B cell (primary cell): Measurements from ENCODE around the gene OR1K1. TPM values are rescaled to one million over a fixed set of nuclear protein-coding genes. Genes with fewer than 3 reads are reported as not detected.

Experiments used
- ATAC-seq: fragments of 200-7000 bp; cut with Tn5 transposase; one replicate; pipeline ENCODE4 v1.10.0; 2021; ENCODE audit warnings: low read depth, mild to moderate bottlenecking, moderate number of reproducible peaks, moderate library complexity
- CTCF ChIA-PET: fragments of 350-600 bp; sonication (Branson Sonifier 250); formaldehyde crosslinking; loops from one replicate; lab custom pipeline; 2021; ENCODE audit warnings: antibody characterized with exemption, inconsistent platforms; lab: Charles Lee
- POLR2A ChIA-PET: fragments of 350-600 bp; sonication (Branson Sonifier 250); formaldehyde crosslinking; loops from one replicate; lab custom pipeline; 2021; ENCODE audit warnings: antibody characterized with exemption; lab: Charles Lee
- DNase-seq: peaks from one replicate; pipeline ENCODE4 v3.0.0; 2013
- H2AFZ ChIP-seq: 2 replicates; pipeline ENCODE4 v1.6.1; 2012; ENCODE audit warnings: mild to moderate bottlenecking, low read depth, low read length; ENCODE audit not compliant: insufficient read depth, poor library complexity, severe bottlenecking
- H3K27ac ChIP-seq, 2 donors: 1 replicate in 1 of 2; 2 replicates in 1 of 2; pipeline ENCODE4 v1.5.1; 2012 to 2013; ENCODE audit warnings: low read length in 2 of 2, mild to moderate bottlenecking in 2 of 2, moderate library complexity in 1 of 2
- H3K27me3 ChIP-seq, 4 experiments: fragments of 200-600 bp in 1 of 4; sonication (generic) in 1 of 4; replicated peaks in 1 of 4; 1 replicate in 2 of 4; 2 replicates in 2 of 4; pipeline versions ENCODE4 v1.6.1 to v1.7.0; 2013 to 2016; ENCODE audit warnings: low read length in 3 of 4, mild to moderate bottlenecking in 2 of 4, mixed read lengths in 1 of 4, moderate library complexity in 1 of 4; ENCODE audit not compliant: insufficient read depth in 4 of 4, control insufficient read depth in 3 of 4; ENCODE audit errors: control extremely low read depth in 1 of 4
- H3K36me3 ChIP-seq, 2 experiments: replicated peaks in 1 of 2; 1 replicate in 1 of 2; 2 replicates in 1 of 2; pipeline versions ENCODE4 v1.6.1 to v1.7.1; 2013; ENCODE audit warnings: low read length in 1 of 2; ENCODE audit not compliant: insufficient read depth in 2 of 2, control insufficient read depth in 1 of 2; ENCODE audit errors: control extremely low read depth in 1 of 2, extremely low read depth in 1 of 2
- H3K4me1 ChIP-seq, 2 donors: fragments of 200-600 bp in 1 of 2; sonication (generic) in 1 of 2; 1 replicate in 1 of 2; 2 replicates in 1 of 2; pipeline versions ENCODE4 v1.5.1 to v1.6.1; 2013 to 2017; ENCODE audit warnings: low read length in 2 of 2; ENCODE audit not compliant: control insufficient read depth in 2 of 2, insufficient read depth in 2 of 2
- H3K4me2 ChIP-seq: replicated peaks from 2 replicates; pipeline ENCODE3; 2012; ENCODE audit warnings: mild to moderate bottlenecking, low read depth, low read length; ENCODE audit not compliant: poor library complexity, severe bottlenecking
- H3K4me3 ChIP-seq, 5 experiments: fragments of 200-600 bp in 1 of 5; sonication (generic) in 1 of 5; 1 replicate in 3 of 5; 2 replicates in 2 of 5; pipeline versions ENCODE4 v1.5.1 to v1.7.0; 2011 to 2016; ENCODE audit warnings: low read length in 4 of 5, mild to moderate bottlenecking in 4 of 5, low read depth in 2 of 5, control low read depth in 1 of 5, moderate library complexity in 1 of 5; ENCODE audit not compliant: insufficient read depth in 1 of 5; ENCODE audit errors: control extremely low read depth in 1 of 5, extremely low read depth in 1 of 5
- H3K79me2 ChIP-seq: fragments of 200-600 bp; sonication (generic); one replicate; pipeline ENCODE4 v1.6.0; 2016; ENCODE audit warnings: low read length; ENCODE audit not compliant: control insufficient read depth, insufficient read depth
- H3K9ac ChIP-seq: fragments of 200-600 bp; sonication (generic); 2 replicates; pipeline ENCODE4 v1.6.1; 2017; ENCODE audit warnings: mild to moderate bottlenecking, low read length, moderate library complexity
- H3K9me3 ChIP-seq, 3 donors: one replicate each; pipeline versions ENCODE4 v1.6.1 to v1.7.1; 2013; ENCODE audit warnings: low read length in 2 of 3; ENCODE audit not compliant: control insufficient read depth in 2 of 3, insufficient read depth in 1 of 3; ENCODE audit errors: control extremely low read depth in 1 of 3
- H4K20me1 ChIP-seq: 2 replicates; pipeline ENCODE4 v1.6.0; 2012; ENCODE audit warnings: mild to moderate bottlenecking, low read length; ENCODE audit not compliant: insufficient read depth, control insufficient read depth, poor library complexity, severe bottlenecking
- H3K27ac Mint-ChIP-seq: one replicate; pipeline ENCODE4 v1.8.0; 2021; ENCODE audit warnings: mixed read lengths
- H3K27me3 Mint-ChIP-seq: one replicate; pipeline ENCODE4 v1.8.0; 2021; ENCODE audit warnings: mixed read lengths
- H3K4me1 Mint-ChIP-seq: one replicate; pipeline ENCODE4 v1.8.0; 2021; ENCODE audit warnings: mixed read lengths
- H3K4me3 Mint-ChIP-seq: one replicate; pipeline ENCODE4 v1.8.0; 2021; ENCODE audit warnings: mixed read lengths
- H3K9me3 Mint-ChIP-seq: one replicate; pipeline ENCODE4 v1.8.0; 2022; ENCODE audit warnings: mixed read lengths; ENCODE audit not compliant: insufficient read depth
- CTCF ChIP-seq: fragments of 200-600 bp; IDR thresholded peaks from one replicate; pipeline ENCODE4 v1.8.0; 2022; ENCODE audit warnings: antibody characterized with exemption, mild to moderate bottlenecking
- EZH2 ChIP-seq: IDR thresholded peaks from 2 replicates; pipeline ENCODE4 v1.6.1; 2012; ENCODE audit warnings: borderline replicate concordance, low read depth, mild to moderate bottlenecking, moderate library complexity, low read length; ENCODE audit not compliant: insufficient read depth, poor library complexity, severe bottlenecking
- WGBS: methylation state at CpG from one replicate; pipeline ENCODE4 v1.1.5; 2013; ENCODE audit warnings: missing lambda C conversion rate; ENCODE audit not compliant: insufficient coverage; 5-methylcytosine and 5-hydroxymethylcytosine counted together
- intact Hi-C: fragments of 100-400 bp; cut with micrococcal nuclease; formaldehyde crosslinking; loops from one replicate; pipeline ENCODE4 v1.10.0; 2022
- polyA plus RNA-seq: library from polyadenylated mRNA; depleted of rRNA; stranded (reverse); fragments of >200 nt; gene quantifications from 2 replicates; pipeline ENCODE4 v1.2.3, GENCODE V29; 2012
- total RNA-seq, 2 donors: library from RNA; stranded (reverse); fragments of 120-200 nt in 1 of 2; gene quantifications; 1 replicate in 1 of 2; 2 replicates in 1 of 2; pipeline versions ENCODE4 v1.2.3 to v1.2.4, GENCODE V29; 2013 to 2022

Gene OR1K1
- total and polyA plus RNA-seq, 2 donors (not counting 1 experiment from before 2014, with no cell fraction given) = not detected

- H3K27ac Mint-ChIP-seq = no peak overlapping the region
- H3K9me3 ChIP-seq = no peaks in the 10 kb centered on the region
- no peaks in the 10 kb centered on the region for H4K20me1 ChIP-seq
- no peak overlapping the region for H3K9ac ChIP-seq
- no peak overlapping the region for H3K27ac ChIP-seq
- no peaks in the 10 kb centered on the region for H3K4me1 Mint-ChIP-seq
- intact Hi-C loops = no loop called here
- ChIA-PET POLR2A (no interaction called here), CTCF (no interaction called here)
- TF ChIP-seq CTCF (no peak), EZH2 (no peak)
- H2AFZ ChIP-seq = no peak overlapping the region
- H3K36me3 ChIP-seq = no peaks in the 10 kb centered on the region
- peaks cover 9% of the 10 kb centered on the region for H3K9me3 Mint-ChIP-seq
- H3K4me3 ChIP-seq = no peak overlapping the region
- H3K4me1 ChIP-seq = no peaks in the 10 kb centered on the region
- ATAC-seq (no peak), DNase-seq (no peak)
- H3K27me3 ChIP-seq = peaks cover 0 to 3% (median 0%) of the 10 kb centered on the region in 4 experiments
- H3K79me2 ChIP-seq = no peaks in the 10 kb centered on the region
- H3K4me2 ChIP-seq = no peak overlapping the region
- no peak overlapping the region for H3K4me3 Mint-ChIP-seq
- peaks cover 2% of the 10 kb centered on the region for H3K27me3 Mint-ChIP-seq
- WGBS = 90% methylated on average over 4 of the region's 8 CpGs
Measured at GRCh38 chr9:122777052-122777451, 22.9 kb upstream of the OR1K1 start.

DNA sequence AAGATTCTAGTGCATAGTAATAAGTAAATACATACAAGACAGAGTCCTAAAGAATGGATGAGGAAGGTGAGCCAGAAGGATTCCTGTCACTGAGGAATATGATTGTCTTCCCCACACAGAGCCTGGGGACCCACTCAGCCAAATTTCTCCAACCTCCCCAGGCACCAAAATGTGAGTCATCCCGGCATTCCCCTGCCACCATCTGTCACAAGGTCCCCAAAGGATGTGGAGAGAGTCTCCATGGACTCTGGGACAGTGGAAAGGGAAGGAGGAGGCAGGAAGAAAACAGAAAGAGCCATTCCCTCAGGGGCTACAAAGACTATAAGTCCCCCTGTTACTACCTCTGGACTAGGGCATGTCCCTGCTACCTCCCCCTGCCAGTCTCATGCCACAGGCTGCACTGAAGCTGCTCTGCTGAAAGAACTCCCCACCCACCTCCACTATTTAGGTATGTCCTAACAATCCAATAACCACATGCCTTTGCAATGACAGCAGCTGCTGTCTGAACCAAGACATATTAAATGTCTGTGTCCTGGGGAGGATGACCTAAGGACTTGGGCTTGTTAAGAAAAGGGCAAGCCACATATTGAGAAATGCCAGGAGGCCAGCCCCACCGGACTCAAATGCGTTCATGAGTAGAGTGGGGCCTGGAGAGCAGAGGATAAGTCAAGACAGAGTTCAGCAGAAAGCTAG is 21.8 kb upstream of the OR1K1 start:
- WGBS = 86% methylated on average over 2 of the region's 3 CpGs

More for the DNA sequence above, 21.8 kb upstream of the OR1K1 start:
- DNase-seq (no peak), ATAC-seq (no peak)
- Histone ChIP-seq H3K9me3 (no peaks in the 10 kb centered on the region), H3K4me1 (no peaks in the 10 kb centered on the region), H3K27ac (no peak overlapping the region), H3K27me3 (peaks cover 0 to 3% (median 0%) of the 10 kb centered on the region in 4 experiments), H3K4me2 (no peak overlapping the region), H3K4me3 (no peak overlapping the region), H3K36me3 (no peaks in the 10 kb centered on the region), H2AFZ (no peak overlapping the region), H4K20me1 (no peaks in the 10 kb centered on the region), H3K9ac (no peak overlapping the region), H3K79me2 (no peaks in the 10 kb centered on the region)
- no peaks in the 10 kb centered on the region for H3K27me3 Mint-ChIP-seq
- no peak for TF ChIP-seq EZH2
- H3K9me3 Mint-ChIP-seq = peaks cover 3% of the 10 kb centered on the region
- ChIA-PET POLR2A (no interaction called here), CTCF (no interaction called here)
- no peak overlapping the region for H3K27ac Mint-ChIP-seq
- no peak overlapping the region for H3K4me3 Mint-ChIP-seq
- H3K4me1 Mint-ChIP-seq = no peaks in the 10 kb centered on the region
- intact Hi-C loops = no loop called here
